ENCODE measurements around the gene LCN2. TPM values are rescaled to one million over a fixed set of nuclear protein-coding genes. Genes with fewer than 3 reads are reported as not detected.
"Not testable (repeated sequence)": the region's sequence is repeated elsewhere in the genome, so short reads cannot be mapped to it uniquely, and the experiment has no call there.

LCN2 gene
- 6.0 TPM for total RNA-seq

DNA sequence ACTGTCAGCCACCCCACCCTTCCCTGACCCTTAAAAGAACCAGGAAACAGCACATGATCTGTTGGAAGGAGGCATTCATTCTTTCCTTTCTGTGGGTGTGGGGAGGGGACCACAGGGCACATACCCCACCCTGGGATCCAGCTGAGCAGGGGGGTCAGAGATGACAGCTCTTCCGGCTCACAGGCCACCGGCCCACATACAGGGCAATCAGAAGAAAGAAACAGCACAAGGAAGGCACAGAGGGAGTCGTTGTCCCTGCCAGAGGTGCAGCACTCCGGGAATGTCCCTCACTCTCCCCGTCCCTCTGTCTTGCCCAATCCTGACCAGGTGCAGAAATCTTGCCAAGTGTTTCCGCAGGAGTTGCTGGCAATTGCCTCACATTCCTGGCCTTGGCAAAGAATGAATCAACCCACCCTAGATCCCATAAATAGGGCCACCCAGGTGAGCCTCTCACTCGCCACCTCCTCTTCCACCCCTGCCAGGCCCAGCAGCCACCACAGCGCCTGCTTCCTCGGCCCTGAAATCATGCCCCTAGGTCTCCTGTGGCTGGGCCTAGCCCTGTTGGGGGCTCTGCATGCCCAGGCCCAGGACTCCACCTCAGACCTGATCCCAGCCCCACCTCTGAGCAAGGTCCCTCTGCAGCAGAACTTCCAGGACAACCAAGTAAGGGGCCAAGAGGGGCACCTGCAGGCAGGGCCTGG, at the start of gene LCN2:
Gene LCN2 (plus strand): TSS at position 453 of the 701 bp plus-strand sequence. CDS start 73 bp downstream, at position 526.
- peak; percentile 29 for ATAC-seq
- intact Hi-C loops (cut with DNase I), result no loop called here
- DNase-seq (ENCODE audit: low spot score), result no peak

DNA sequence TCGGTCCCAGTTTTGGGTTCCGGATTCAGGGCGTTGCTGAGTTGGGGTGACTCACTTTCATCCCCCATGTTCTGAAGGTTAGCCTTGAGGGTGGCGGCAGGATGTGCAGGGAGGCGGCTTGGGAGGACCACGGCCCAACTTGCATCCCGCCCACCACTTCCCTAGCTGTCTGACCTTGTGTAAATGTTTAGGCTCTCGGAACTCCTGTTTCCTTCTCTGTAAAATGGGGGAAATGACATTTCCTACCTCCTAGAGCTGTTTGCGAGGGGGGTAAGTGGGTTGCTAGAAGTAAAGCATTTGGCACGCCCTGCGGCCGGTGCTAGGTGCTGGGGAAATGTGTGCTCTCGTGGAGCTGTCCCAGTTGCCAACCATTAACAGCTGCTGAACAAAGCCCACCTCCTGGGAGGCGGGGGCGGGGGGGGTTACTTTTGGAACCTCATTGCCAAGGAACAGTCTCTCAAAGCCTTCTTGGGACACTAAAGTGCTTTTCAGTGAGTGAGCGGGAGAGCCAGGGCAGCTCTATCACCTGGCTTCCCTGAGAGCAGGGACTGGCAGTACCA, 49.2 kb upstream of the LCN2 start:
- intact Hi-C loops (cut with DNase I), result no loop called here
- DNase-seq (ENCODE audit: low spot score), result no peak
- ATAC-seq, result no peak

DNA sequence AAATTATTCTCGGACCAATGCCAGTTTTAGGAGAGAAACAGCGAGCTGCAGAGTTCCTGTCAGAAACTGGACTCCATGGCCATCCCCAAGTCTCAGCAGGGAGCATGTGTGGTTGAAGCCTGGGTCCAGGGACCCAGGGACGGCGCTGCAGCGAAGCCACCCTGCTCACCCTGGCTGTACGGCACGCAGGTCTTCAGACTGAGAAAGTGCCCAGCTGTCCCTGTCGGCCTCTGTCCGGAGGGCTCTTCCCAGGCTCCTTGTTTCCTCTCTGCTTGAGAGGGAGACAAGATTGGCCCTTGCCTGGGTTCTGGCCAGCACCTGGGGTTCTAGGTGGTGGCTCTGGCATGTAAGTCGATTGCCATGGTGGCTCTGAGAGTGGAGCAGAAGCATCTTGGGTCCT, 48.7 kb upstream of the LCN2 start:
- ATAC-seq, result no peak
- DNase-seq (ENCODE audit: low spot score), result no peak
- intact Hi-C loops (cut with DNase I), result no loop called here

DNA sequence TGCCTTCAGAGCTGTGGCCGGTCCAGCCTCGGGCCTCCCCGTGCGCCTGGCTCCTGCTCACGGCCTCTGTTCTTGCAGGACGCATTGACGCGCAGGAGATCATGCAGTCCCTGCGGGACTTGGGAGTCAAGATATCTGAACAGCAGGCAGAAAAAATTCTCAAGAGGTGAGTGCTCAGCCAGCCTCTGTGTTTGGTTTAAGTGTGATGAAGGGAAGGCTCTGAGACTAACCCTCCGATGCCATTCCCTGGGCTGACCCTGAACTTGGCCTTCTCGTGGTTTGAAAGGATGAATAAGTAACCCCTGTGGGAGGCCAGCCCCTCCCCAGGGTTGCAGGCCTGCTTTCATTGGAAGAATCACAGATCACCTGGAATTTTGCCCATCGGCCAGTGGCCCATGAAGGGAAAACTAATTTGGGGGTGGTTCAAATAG, 48.0 kb upstream of the LCN2 start:
- intact Hi-C loops (cut with DNase I), result no loop called here
- DNase-seq (ENCODE audit: low spot score) (no peak), ATAC-seq (no peak)

DNA sequence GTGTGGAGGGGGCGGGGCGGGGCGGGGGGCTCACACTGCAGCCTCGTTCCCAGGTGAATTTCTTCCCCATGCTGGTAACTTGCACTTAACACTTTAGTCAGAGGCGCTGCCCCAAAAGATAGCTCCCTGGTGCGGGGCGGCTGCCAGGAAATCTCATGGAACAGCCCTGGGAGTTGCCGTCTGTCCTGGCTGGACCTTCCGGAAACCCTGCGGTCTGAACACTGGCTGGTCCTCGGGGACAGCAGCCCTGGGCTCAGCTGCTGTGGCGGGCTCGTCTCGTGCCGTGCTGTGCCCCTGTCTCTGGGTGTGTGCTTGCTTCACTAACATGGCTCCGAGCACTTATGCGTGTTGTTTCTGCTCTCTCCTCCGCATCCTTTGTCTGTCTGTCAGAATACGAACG, 47.6 kb upstream of the LCN2 start:
- DNase-seq (ENCODE audit: low spot score) (no peak), ATAC-seq (no peak)

DNA sequence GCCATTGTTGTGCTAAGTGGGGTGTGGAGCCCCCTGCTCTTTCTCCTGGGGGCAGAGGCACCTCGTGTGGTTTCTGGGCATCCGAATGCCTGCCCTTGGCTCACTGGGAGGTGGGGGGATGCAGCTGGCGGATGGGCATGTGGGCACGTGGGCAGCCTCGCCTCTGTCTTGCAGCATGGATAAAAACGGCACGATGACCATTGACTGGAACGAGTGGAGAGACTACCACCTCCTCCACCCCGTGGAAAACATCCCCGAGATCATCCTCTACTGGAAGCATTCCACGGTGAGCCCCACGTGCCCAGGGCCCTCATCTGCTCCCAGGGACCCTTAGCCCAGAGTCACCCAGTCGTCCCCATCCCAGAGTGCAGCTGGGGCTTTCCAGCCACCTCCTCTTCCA, 47.1 kb upstream of the LCN2 start:
- DNase-seq (ENCODE audit: low spot score) (no peak), ATAC-seq (no peak)
- intact Hi-C loops (cut with DNase I), result no loop called here

More for the DNA sequence above, 47.6 kb upstream of the LCN2 start:
- intact Hi-C loops (cut with DNase I), result no loop called here

DNA sequence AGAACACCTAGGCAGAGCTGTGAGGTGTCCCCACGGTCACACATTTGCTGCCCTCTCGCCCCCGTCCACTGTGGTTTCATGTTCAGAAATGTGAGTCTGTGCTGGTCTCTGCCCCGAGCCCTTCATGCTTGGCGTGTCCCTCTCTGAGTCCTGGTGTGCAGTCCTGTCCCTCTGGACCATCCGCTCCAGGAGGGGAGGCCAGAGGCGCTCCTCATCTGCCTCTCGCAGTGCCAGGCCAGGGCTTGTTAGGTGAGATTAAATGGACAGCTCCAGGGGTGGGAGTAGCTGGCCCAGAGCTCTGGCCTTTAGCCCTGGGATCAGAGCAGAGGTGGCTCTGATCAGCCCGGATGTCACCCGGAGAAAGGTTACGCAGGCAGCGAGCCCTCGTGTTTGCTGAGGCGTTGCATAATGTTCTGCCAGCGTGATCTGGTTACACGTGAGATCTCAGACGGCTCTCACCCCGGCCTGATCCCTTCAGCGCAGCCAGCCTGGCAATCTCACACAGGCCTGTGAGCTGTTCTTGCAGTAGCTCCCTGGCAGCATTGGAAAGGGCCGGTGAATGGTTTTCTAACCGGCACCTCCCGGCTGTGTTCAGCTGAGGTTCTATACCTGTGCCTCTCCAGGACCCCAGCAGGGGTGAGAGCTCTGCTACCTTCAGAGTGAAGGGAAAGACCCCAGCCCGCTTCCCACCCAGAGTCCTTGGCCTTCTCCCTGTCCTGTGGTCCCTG, 46.2 kb upstream of the LCN2 start:
- intact Hi-C loops (cut with DNase I), result no loop called here
- DNase-seq (ENCODE audit: low spot score) (no peak), ATAC-seq (no peak)

DNA sequence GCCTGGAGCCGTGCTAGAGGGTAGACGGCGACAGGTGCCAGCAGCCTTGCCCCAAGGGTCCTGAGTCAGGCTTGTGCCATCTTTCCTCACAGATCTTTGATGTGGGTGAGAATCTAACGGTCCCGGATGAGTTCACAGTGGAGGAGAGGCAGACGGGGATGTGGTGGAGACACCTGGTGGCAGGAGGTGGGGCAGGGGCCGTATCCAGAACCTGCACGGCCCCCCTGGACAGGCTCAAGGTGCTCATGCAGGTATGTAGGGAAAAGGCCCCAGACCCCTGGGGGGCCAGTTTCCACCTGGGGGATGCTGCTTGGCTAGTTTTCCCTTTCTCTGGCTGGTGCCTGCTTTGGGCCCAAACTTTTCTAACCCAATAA, 45.7 kb upstream of the LCN2 start:
- ATAC-seq (no peak), DNase-seq (ENCODE audit: low spot score) (no peak)
- intact Hi-C loops (cut with DNase I), result no loop called here

DNA sequence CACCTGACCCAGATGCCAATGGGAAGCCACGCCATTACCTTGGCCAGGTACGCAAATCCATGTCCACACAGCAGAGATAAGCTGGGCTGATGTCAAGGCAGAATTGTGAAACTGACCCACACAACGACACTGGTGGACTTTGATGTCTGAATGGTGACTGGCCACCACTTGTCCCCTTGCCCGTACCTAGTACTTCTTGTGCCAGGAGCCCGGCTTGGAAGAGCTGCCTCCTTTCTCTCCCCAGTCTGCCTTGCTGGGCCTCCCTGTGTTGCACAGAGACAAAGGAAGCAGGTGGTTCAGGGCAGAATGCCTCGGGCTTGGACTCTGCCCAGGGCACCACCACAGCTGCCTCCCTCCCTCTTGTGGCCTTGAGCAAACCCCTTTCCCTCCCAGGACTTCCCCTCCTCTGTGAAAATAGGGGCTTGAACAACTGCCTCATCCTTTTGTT, 45.1 kb upstream of the LCN2 start:
- DNase-seq (ENCODE audit: low spot score) (peak; percentile 47), ATAC-seq (no peak)
- intact Hi-C loops (cut with DNase I), result no loop called here

DNA sequence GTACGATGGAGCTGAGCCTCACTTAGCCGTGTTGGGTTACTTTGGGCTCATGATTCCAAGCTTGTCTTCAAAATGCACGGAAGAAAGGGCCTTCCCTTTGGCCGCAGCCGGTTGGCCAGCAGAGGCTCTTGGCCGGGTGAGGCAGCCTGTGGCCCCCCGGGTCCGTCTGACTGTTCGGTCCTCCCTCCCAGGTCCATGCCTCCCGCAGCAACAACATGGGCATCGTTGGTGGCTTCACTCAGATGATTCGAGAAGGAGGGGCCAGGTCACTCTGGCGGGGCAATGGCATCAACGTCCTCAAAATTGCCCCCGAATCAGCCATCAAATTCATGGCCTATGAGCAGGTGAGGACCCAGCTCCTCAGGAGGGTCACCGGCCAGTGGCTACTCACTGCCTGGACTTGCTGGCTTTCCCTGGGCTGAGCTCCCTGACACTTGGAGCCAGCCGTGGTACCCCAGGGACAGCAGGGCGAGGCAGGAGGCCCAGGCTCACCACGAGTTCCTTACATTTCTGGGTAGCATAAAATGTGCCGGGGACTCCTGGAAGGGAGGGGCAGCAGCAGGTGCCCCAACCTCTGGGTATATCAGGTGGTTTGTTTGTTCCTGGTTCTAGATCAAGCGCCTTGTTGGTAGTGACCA, 43.6 kb upstream of the LCN2 start:
- intact Hi-C loops (cut with DNase I), result no loop called here
- ATAC-seq (no peak), DNase-seq (ENCODE audit: low spot score) (no peak)

DNA sequence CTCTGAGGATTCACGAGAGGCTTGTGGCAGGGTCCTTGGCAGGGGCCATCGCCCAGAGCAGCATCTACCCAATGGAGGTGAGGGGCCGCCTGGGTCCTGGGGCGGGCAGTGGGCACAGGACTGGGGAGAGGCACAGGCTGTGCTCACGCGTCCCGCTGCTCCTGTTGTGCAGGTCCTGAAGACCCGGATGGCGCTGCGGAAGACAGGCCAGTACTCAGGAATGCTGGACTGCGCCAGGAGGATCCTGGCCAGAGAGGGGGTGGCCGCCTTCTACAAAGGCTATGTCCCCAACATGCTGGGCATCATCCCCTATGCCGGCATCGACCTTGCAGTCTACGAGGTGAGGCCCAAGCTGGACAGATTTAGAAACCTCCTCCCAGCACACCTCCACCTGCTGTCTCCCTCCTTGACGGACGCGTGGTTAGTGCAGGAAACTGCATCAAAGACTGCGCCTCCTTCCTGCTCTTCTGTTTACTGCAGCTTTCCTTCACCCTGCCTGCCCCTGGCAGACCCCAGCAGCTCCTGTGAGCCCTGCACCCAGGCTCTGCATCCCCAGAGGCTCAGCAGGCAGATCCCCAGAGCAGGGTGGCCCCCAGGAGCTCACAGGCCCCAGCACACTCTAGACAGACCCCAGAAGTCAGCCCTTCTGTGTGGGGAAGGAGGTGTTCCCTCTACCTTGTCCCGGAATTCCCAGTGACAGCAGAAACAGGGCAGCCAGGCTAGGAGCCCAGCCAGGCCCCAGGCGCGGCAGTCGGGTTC, 42.9 kb upstream of the LCN2 start:
- no peak for DNase-seq (ENCODE audit: low spot score)
- intact Hi-C loops (cut with DNase I), result no loop called here
- no peak for ATAC-seq

DNA sequence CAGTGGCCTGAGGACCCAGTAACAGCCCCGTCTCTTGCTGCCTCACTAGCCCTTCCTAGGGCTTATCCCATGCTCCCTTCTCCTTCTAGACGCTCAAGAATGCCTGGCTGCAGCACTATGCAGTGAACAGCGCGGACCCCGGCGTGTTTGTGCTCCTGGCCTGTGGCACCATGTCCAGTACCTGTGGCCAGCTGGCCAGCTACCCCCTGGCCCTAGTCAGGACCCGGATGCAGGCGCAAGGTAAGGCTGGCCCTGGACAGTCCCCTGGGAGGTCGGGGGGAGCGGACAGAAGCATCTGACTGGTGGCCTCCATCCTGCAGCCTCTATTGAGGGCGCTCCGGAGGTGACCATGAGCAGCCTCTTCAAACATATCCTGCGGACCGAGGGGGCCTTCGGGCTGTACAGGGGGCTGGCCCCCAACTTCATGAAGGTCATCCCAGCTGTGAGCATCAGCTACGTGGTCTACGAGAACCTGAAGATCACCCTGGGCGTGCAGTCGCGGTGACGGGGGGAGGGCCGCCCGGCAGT, 42.2 kb upstream of the LCN2 start:
- DNase-seq (ENCODE audit: low spot score), result peak; percentile 59
- ATAC-seq, result no peak
- intact Hi-C loops (cut with DNase I), result no loop called here

DNA sequence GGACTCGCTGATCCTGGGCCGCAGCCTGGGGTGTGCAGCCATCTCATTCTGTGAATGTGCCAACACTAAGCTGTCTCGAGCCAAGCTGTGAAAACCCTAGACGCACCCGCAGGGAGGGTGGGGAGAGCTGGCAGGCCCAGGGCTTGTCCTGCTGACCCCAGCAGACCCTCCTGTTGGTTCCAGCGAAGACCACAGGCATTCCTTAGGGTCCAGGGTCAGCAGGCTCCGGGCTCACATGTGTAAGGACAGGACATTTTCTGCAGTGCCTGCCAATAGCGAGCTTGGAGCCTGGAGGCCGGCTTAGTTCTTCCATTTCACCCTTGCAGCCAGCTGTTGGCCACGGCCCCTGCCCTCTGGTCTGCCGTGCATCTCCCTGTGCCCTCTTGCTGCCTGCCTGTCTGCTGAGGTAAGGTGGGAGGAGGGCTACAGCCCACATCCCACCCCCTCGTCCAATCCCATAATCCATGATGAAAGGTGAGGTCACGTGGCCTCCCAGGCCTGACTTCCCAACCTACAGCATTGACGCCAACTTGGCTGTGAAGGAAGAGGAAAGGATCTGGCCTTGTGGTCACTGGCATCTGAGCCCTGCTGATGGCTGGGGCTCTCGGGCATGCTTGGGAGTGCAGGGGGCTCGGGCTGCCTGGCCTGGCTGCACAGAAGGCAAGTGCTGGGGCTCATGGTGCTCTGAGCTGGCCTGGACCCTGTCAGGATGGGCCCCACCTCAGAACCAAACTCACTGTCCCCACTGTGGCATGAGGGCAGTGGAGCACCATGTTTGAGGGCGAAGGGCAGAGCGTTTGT, 41.6 kb upstream of the LCN2 start:
- ATAC-seq (peak; percentile 36), DNase-seq (ENCODE audit: low spot score) (no peak)
- intact Hi-C loops (cut with DNase I), result no loop called here

DNA sequence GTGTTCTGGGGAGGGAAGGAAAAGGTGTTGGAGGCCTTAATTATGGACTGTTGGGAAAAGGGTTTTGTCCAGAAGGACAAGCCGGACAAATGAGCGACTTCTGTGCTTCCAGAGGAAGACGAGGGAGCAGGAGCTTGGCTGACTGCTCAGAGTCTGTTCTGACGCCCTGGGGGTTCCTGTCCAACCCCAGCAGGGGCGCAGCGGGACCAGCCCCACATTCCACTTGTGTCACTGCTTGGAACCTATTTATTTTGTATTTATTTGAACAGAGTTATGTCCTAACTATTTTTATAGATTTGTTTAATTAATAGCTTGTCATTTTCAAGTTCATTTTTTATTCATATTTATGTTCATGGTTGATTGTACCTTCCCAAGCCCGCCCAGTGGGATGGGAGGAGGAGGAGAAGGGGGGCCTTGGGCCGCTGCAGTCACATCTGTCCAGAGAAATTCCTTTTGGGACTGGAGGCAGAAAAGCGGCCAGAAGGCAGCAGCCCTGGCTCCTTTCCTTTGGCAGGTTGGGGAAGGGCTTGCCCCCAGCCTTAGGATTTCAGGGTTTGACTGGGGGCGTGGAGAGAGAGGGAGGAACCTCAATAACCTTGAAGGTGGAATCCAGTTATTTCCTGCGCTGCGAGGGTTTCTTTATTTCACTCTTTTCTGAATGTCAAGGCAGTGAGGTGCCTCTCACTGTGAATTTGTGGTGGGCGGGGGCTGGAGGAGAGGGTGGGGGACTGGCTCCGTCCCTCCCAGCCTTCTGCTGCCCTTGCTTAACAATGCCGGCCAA, 40.8 kb upstream of the LCN2 start:
- ATAC-seq (no peak), DNase-seq (ENCODE audit: low spot score) (no peak)
- intact Hi-C loops (cut with DNase I), result no loop called here

DNA sequence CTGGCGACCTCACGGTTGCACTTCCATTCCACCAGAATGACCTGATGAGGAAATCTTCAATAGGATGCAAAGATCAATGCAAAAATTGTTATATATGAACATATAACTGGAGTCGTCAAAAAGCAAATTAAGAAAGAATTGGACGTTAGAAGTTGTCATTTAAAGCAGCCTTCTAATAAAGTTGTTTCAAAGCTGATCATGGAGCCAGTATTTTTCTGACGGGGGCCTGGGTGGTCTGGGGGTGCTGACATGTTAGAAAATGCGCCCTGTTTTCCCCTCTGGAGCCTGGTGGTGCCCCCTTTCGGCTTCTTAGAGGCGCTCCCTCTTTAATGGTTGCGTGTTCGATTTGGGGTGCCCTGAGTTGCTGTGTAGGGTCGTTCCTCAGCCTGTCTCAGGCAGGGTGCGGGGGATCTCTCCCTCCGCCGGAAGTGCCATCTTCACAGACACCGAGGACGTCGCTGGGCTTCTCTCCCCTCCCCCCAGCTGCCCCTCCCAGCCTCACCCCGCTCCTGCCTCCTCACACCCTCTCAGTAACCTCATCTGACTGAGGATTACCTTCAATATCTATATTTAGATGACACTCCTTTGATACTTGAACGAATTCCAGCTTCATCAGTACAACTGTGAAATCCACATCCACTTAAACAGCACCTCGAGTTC, 40.1 kb upstream of the LCN2 start:
- DNase-seq (ENCODE audit: low spot score), result no peak
- ATAC-seq, result no peak
- intact Hi-C loops (cut with DNase I), result no loop called here

DNA sequence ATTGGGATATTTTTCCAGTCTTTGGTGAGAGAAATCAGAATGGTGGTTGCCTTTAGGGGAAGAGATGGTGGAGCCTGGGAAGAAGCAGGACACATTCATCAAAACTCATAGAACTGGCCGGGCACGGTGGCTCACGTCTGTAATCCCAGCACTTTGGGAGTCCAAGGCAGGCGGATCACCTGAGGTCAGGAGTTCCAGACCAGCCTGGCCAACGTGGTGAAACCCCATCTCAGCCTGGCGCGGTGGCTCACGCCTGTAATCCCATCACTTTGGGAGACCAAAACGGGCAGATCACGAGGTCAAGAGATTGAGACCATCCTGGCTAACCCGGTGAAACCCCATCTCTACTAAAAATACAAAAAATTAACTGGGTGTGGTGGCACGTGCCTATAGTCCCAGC, 37.5 kb upstream of the LCN2 start:
- ATAC-seq; intact Hi-C loops (cut with DNase I): not testable (repeated sequence)
- DNase-seq (ENCODE audit: low spot score), result peak; percentile 41
